Liver (tissue), 9 donors: ENCODE measurements around the gene TXLNA. TPM values are rescaled to one million over a fixed set of nuclear protein-coding genes. Genes with fewer than 3 reads are reported as not detected.

Experiments used
- DNase-seq: peaks from one replicate; pipeline ENCODE4 v3.0.0-alpha.2; 2017; ENCODE audit warnings: low spot score
- H3K27ac ChIP-seq, 2 donors: one replicate each; pipeline ENCODE4 v1.7.0; 2013; ENCODE audit warnings: inconsistent platforms in 2 of 2, low read length in 2 of 2, control low read depth in 1 of 2, low read depth in 1 of 2, mild to moderate bottlenecking in 1 of 2
- H3K27me3 ChIP-seq, 4 donors: one replicate each; pipeline versions ENCODE4 v1.6.1 to v1.7.0; 2013; ENCODE audit warnings: low read length in 3 of 4, inconsistent platforms in 1 of 4, mild to moderate bottlenecking in 1 of 4, moderate library complexity in 1 of 4; ENCODE audit not compliant: control insufficient read depth in 4 of 4, insufficient read depth in 4 of 4
- H3K36me3 ChIP-seq, 4 donors: one replicate each; pipeline versions ENCODE4 v1.6.1 to v1.7.0; 2013; ENCODE audit warnings: low read length in 3 of 4, mild to moderate bottlenecking in 3 of 4, low read depth in 1 of 4, moderate library complexity in 1 of 4; ENCODE audit not compliant: control insufficient read depth in 4 of 4, insufficient read depth in 3 of 4
- H3K4me1 ChIP-seq, 4 donors: one replicate each; pipeline versions ENCODE4 v1.6.1 to v1.7.0; 2013; ENCODE audit warnings: low read length in 3 of 4, mild to moderate bottlenecking in 3 of 4, moderate library complexity in 1 of 4; ENCODE audit not compliant: control insufficient read depth in 4 of 4, insufficient read depth in 4 of 4
- H3K4me3 ChIP-seq, 3 donors: one replicate each; pipeline versions ENCODE4 v1.6.1 to v1.7.0; 2013; ENCODE audit warnings: low read length in 3 of 3, control low read depth in 1 of 3, low read depth in 1 of 3, mild to moderate bottlenecking in 1 of 3
- H3K9ac ChIP-seq, 2 donors: one replicate each; pipeline ENCODE4 v1.7.0; 2013; ENCODE audit warnings: low read length in 2 of 2, mild to moderate bottlenecking in 2 of 2, moderate library complexity in 2 of 2, control low read depth in 1 of 2, low read depth in 1 of 2
- H3K9me3 ChIP-seq, 4 donors: one replicate each; pipeline versions ENCODE4 v1.6.1 to v1.7.0; 2013; ENCODE audit warnings: low read length in 3 of 4; ENCODE audit not compliant: control insufficient read depth in 4 of 4
- ATF3 ChIP-seq: IDR thresholded peaks from 2 replicates; pipeline ENCODE4 v1.6.1; 2016; ENCODE audit warnings: antibody characterized with exemption
- CTCF ChIP-seq: fragments of 150-350 bp; IDR thresholded peaks from 2 replicates; pipeline ENCODE4 v1.5.1; 2017; ENCODE audit warnings: improper control_type of control experiment, low read depth, low read length; ENCODE audit not compliant: missing input control
- EGR1 ChIP-seq, 2 donors: IDR thresholded peaks; 2 replicates each; pipeline ENCODE4 v1.6.1; 2016 to 2018; ENCODE audit warnings: antibody characterized with exemption in 2 of 2, low read depth in 2 of 2
- FOXA1 ChIP-seq: IDR thresholded peaks from 2 replicates; pipeline ENCODE4 v1.6.1; 2016; ENCODE audit warnings: antibody characterized with exemption
- FOXA2 ChIP-seq: IDR thresholded peaks from 2 replicates; pipeline ENCODE4 v1.6.1; 2016; ENCODE audit warnings: antibody characterized with exemption
- GABPA ChIP-seq, 2 donors: IDR thresholded peaks in 1 of 2; conservative IDR thresholded peaks in 1 of 2; 2 replicates each; pipeline ENCODE4 v1.6.1; 2016; ENCODE audit warnings: antibody characterized with exemption in 2 of 2, mild to moderate bottlenecking in 1 of 2, moderate library complexity in 1 of 2
- HNF4A ChIP-seq, 2 donors: conservative IDR thresholded peaks; 2 replicates each; pipeline ENCODE4 v1.6.1; 2016; ENCODE audit warnings: antibody characterized with exemption in 2 of 2, mild to moderate bottlenecking in 2 of 2
- HNF4G ChIP-seq: IDR thresholded peaks from 2 replicates; pipeline ENCODE4 v1.6.1; 2016; ENCODE audit warnings: antibody characterized with exemption
- JUND ChIP-seq, 2 donors: IDR thresholded peaks; 2 replicates each; pipeline ENCODE4 v1.6.1; 2016; ENCODE audit warnings: antibody characterized with exemption in 2 of 2
- MAX ChIP-seq: IDR thresholded peaks from 2 replicates; pipeline ENCODE4 v1.6.1; 2016; ENCODE audit warnings: antibody characterized with exemption
- NR2F2 ChIP-seq: IDR thresholded peaks from 2 replicates; pipeline ENCODE4 v1.6.1; 2016; ENCODE audit warnings: antibody characterized with exemption
- RAD21 ChIP-seq, 2 donors: IDR thresholded peaks; 2 replicates each; pipeline ENCODE4 v1.6.1; 2016; ENCODE audit warnings: antibody characterized with exemption in 2 of 2, mild to moderate bottlenecking in 2 of 2
- REST ChIP-seq: IDR thresholded peaks from 2 replicates; pipeline ENCODE4 v1.6.1; 2016; ENCODE audit warnings: antibody characterized with exemption, mild to moderate bottlenecking
- RXRA ChIP-seq, 2 donors: IDR thresholded peaks; 2 replicates each; pipeline ENCODE4 v1.6.1; 2017 to 2018; ENCODE audit warnings: antibody characterized with exemption in 2 of 2, mild to moderate bottlenecking in 1 of 2
- SP1 ChIP-seq: IDR thresholded peaks from 2 replicates; pipeline ENCODE4 v1.6.1; 2018; ENCODE audit warnings: antibody characterized with exemption, mild to moderate bottlenecking
- TAF1 ChIP-seq: conservative IDR thresholded peaks from 2 replicates; pipeline ENCODE4 v1.6.1; 2016; ENCODE audit warnings: antibody characterized with exemption, mild to moderate bottlenecking
- YY1 ChIP-seq: IDR thresholded peaks from 2 replicates; pipeline ENCODE4 v1.6.1; 2016; ENCODE audit warnings: antibody characterized with exemption, mild to moderate bottlenecking
- ZBTB33 ChIP-seq: IDR thresholded peaks from 2 replicates; pipeline ENCODE4 v1.6.1; 2016; ENCODE audit warnings: antibody characterized with exemption
- WGBS: extraction: QIAGEN DNeasy Blood & Tissue Kit; methylation state at CpG from one replicate; pipeline ENCODE4 v1.1.7; 2013; 5-methylcytosine and 5-hydroxymethylcytosine counted together
- polyA plus RNA-seq, 2 donors: library from polyadenylated mRNA; stranded (reverse) in 1 of 2; unstranded in 1 of 2; fragments of 200-250 nt in 1 of 2; fragments of >200 nt in 1 of 2; fragmentation: Nextera tagmentation in 1 of 2; extraction: Ambion mirVana in 1 of 2; gene quantifications; one replicate each; pipeline versions ENCODE4 v1.2.1 to v1.2.3, GENCODE V29; 2013 to 2015
- total RNA-seq, 2 donors: library from RNA; depleted of rRNA; stranded (reverse); fragments of >200 nt; gene quantifications; one replicate each; pipeline ENCODE4 v1.2.3, GENCODE V29; 2014
- donor health status: healthy.
- donor health status: healthy.
- donor health status: healthy.
- donor health status: healthy.
- donor health status: healthy.

The TXLNA gene
- total and polyA plus RNA-seq, 4 donors: 17.9 to 46.7 (median 28.9) TPM

- Histone ChIP-seq H3K36me3 (peaks cover 8 to 48% (median 41%) of the 10 kb centered on the region in 4 donors), H3K27ac (no peak overlapping the region), H3K27me3 (no peaks in the 10 kb centered on the region), H3K4me1 (peaks cover 8 to 21% (median 12%) of the 10 kb centered on the region in 4 donors), H3K9me3 (no peaks in the 10 kb centered on the region), H3K9ac (no peak overlapping the region), H3K4me3 (no peak overlapping the region)
- DNase-seq: no peak
- TF ChIP-seq SP1: no peak
- no peak for TF ChIP-seq EGR1 (IDR thresholded peaks at IDR 0.05; ENCODE audit: low read depth in 2 of 2)
- TF ChIP-seq FOXA1: no peak
- TF ChIP-seq REST: no peak
- TF ChIP-seq CTCF: no peak
- TF ChIP-seq NR2F2: no peak
Measured at GRCh38 chr1:32184650-32185049, 5.2 kb downstream of the TXLNA start.

- WGBS: 92% methylated on average over 2 of the region's 2 CpGs
- no peak for DNase-seq
- Histone ChIP-seq H3K9ac (no peak overlapping the region), H3K4me3 (no peak overlapping the region), H3K9me3 (no peaks in the 10 kb centered on the region), H3K36me3 (peaks cover 17 to 60% (median 53%) of the 10 kb centered on the region in 4 donors), H3K27me3 (no peaks in the 10 kb centered on the region), H3K4me1 (peaks cover 4 to 14% (median 7%) of the 10 kb centered on the region in 4 donors), H3K27ac (no peak overlapping the region)
- no peak for TF ChIP-seq JUND (IDR thresholded peaks at IDR 0.05)
- TF ChIP-seq ATF3: no peak
- TF ChIP-seq RAD21 (IDR thresholded peaks at IDR 0.05): no peak
- TF ChIP-seq FOXA2: no peak
- TF ChIP-seq RXRA (IDR thresholded peaks at IDR 0.05): no peak
- TF ChIP-seq MAX: no peak
- TF ChIP-seq YY1: no peak
- no peak for TF ChIP-seq FOXA1
- no peak for TF ChIP-seq HNF4A (conservative IDR thresholded peaks at IDR 0.05)
- TF ChIP-seq GABPA (IDR thresholded peaks at IDR 0.05 in 1 of 2, conservative IDR thresholded peaks at IDR 0.05 in 1 of 2): no peak
- no peak for TF ChIP-seq ZBTB33
- no peak for TF ChIP-seq NR2F2
- TF ChIP-seq REST: no peak
- TF ChIP-seq EGR1 (IDR thresholded peaks at IDR 0.05; ENCODE audit: low read depth in 2 of 2): no peak
- TF ChIP-seq TAF1: no peak
- no peak for TF ChIP-seq HNF4G
- TF ChIP-seq SP1: no peak
Measured at GRCh38 chr1:32186077-32186476, 6.6 kb downstream of the TXLNA start.
